A549 treated with dexamethasone at 1 μM for 4 hours (cell line): ENCODE data around the gene ZNF549. TPM values are rescaled to one million over a fixed set of nuclear protein-coding genes. Genes with fewer than 3 reads are reported as not detected.

Experiments
- total RNA-seq: library from RNA; stranded (reverse); fragments of 200-300 nt; extraction: Qiagen RNA extraction; gene quantifications from 5 replicates; pipeline ENCODE4 v1.2.3, GENCODE V29; 2022

The ZNF549 gene
- total RNA-seq, result 1.7 to 2.0 TPM (median 1.8 TPM) in 5 replicates

GRCh38 chr19:57527136-57527881 is at the start of gene ZNF549:
TSS of gene ZNF549 (plus strand) at chr19:57527356. CDS start at chr19:57527574, 218 bp downstream.

DNA sequence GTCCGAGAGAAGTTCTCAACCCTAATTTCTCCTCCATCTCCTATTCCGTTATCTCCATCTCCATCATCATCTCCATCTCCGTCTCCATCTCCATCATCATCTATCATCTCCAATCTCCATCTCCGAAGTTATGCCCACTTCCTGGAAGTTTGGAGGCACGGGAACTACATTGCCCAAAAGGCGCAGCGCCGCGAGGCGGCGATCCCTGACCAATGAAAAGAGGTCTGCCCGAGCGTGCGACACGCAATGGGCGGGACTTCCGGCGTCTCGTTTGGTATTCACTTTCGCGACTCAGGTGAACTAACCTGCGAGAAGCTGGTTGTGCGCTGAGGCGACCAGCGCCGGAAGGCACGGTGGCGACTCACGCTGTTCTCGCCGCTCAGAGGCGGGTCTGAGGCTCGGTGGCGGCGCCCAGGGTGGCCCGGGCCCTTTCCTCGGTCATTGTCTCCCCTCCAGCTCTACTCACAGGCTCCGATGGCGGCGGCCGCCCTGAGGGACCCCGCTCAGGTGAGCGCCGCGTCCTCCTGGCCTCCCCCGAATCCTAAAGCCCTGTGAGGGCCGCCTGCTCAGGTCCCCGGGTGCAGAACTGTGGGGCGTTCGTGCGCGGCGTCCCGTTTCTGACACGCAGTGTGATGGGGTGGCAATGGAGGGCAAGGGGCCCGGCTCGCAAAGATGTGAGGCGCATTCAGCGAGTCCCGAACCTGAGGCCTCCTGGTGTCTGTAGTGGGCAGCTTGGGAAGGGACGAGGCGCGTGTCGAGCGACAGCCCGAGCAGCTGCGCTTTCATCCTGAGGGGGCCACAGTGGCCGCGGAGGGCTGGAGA is 39.5 kb upstream of the ZNF549 start, which contains the start of gene ZNF419:
Gene ZNF419 (plus strand): TSS at position 274 of the 822 bp plus-strand sequence. CDS start 201 bp downstream, at position 475.

GRCh38 chr19:57499680-57500395 is 27.3 kb upstream of the ZNF549 start, which contains the start of gene ZNF773:
TSS of gene ZNF773 (plus strand) at chr19:57499938. CDS start at chr19:57500081, 143 bp downstream.

DNA sequence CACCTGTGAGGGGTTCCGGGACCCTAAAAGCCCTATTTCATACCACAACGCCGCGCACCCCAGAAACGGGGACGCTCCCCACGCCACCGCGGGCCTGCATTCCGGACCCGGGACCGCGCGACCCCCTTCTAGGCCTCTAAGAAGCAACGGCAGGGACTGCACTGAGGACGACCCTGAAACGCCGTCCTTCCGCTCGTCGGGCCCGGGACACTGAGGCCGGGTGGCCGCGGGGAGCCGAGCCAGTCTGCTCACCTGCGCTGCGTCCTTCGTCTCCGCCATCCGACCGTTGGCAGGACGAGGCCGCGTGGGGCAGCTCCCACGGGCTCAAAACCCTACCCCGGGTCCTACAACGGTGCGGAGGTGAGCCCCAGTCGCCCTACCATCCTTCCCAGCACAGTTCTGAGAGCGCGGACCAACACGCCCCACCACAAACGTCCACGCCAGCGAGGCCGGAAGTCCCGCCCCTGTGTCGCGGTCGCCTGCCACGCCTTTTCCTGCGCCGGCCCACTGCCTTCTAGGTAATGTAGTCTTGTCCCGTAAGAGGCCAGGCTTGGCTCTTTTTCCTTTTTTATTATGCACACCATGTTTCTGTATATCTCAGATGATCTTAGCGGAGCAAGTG is 32.4 kb downstream of the ZNF549 start, which contains the start of gene ZNF550:
Gene ZNF550 (minus strand): TSS at position 460 of the 622 bp plus-strand sequence. CDS start 181 bp downstream, at position 279.

DNA sequence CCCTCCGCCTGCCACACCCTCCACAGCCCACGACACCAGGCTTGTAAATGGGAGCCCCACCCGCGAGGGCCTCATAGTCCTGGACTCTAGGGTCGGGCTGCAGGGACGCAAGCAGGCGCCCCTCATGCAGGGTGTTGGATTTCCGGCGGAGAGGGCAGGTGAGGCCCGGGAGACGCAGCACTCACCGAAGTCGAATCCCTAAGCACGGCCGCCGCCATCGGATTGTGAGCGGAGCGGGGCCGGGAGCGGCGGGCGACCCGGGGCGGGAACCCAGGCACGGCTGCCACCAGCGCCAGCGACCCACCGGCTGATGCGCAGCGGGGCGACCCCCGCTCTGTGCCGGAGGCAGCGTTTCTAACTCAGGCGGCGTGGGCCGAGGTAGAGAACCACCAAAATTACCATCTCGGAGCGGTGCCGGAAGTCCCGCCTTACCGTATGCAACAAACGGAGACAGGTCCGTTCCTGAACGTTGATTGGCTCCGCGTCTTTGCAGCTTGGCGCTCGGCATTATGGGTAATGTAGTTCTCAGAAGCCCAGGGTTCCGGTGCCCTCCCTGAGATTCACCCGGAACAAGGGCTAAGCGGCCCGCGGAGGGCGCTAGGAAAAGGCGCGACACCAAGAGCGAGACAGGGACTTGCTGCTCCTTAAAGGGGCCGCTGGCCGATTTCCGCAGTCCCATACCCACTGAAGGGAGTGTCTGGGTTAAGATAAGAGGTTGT is 51.5 kb downstream of the ZNF549 start, which contains the start of gene ZNF416:
Gene ZNF416 (minus strand): TSS at position 425 of the 719 bp plus-strand sequence. CDS start 207 bp downstream, at position 218.

DNA sequence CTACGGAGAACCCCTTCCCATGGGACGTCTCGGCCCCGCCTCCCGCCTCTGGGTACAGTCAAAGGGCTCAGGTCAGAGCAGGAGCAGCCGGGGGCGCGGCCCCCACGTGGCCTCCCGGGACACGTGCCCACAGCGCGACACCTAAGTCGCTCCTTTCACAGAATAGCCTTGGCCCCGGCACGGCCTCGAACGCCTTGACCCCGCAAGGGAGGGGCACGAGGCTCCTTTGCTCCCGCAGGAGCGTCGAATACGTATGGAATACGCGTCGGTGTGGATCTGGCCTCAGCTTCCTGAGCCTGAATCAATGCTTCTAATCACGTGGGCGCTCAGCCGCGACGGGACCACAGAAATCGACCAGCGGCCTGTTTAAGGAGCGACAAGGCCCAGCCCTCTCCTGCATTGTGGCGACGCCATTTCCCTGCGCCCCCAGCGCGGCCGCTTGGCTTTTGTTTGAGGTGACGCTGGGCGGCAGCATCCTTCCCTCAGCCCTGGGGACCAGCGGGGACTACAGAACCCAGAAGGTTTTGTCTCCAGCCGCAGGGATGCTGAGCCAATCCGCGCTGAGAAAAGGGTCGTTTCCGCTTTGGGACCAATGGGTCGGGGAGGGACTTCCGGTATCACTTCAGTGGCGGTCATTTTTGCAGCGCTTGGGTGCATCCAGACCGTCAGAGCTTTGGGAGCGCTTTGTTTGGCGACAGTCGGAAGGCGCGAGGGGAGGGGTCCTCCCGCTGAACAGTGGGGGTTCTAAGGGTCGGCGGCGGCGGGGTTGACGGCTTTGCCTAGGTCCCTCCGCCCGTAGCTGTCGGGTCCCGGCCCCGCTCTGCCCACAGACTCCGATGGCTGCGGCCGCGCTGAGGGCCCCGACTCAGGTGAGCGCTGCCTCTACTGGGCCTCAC is 56.6 kb downstream of the ZNF549 start, which contains the start of gene ZIK1:
Gene ZIK1 (plus strand): TSS at position 625 of the 896 bp plus-strand sequence. CDS start 212 bp downstream, at position 837.

DNA sequence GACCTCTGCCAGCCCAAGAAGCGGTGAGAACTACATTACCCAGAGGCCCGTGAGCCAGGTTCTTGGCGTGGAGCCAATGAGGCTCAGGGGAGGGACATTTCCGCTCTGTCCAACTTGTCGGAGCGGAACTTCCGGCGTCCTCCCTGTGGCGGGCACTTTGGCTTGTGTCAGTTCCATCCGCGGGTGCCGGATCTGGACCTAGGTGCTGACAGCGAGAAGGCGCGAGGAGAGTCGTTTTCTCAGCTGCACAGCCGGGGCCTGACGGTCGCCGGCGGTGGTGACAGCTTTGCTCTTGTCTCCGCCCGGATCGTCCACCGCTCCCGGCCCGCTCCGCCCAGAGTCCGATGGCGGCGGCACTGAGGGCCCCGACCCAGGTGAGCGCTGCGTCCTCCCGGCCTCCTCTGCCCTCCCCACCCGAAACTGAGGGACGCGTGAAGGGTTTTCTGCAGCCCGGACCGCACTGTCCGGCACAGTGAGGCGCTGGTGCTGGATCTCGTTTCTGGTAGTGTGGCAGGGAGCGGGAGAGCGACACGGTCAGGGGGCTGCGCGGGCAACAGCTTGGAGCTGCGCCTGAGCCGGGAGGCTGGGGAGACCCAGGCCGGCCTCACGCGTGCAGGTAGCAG is 72.7 kb downstream of the ZNF549 start, which contains the start of gene ZNF530:
Gene ZNF530 (plus strand): TSS at position 125 of the 623 bp plus-strand sequence. CDS start 4,461 bp downstream, outside the sequence.

Other genes starting within 250 kb of the ZNF549 start
- 0.92 to 1.9 TPM (median 1.1 TPM) in 5 replicates for gene ZNF460, start 246.9 kb upstream of the ZNF549 start, total RNA-seq
- 1.6 to 1.9 TPM (median 1.7 TPM) in 5 replicates for gene ZNF543, start 206.9 kb upstream of the ZNF549 start, total RNA-seq
- 2.2 to 2.6 TPM (median 2.2 TPM) in 5 replicates for gene ZNF304, start 176.1 kb upstream of the ZNF549 start, total RNA-seq
- gene TRAPPC2B, start 163.8 kb upstream of the ZNF549 start, total RNA-seq, result 13.1 to 17.4 TPM (median 13.3 TPM) in 5 replicates
- 1.0 to 1.7 TPM (median 1.5 TPM) in 5 replicates for gene ZNF547, start 163.8 kb upstream of the ZNF549 start, total RNA-seq
- gene ZNF548, start 137.5 kb upstream of the ZNF549 start, total RNA-seq, result 3.8 to 4.8 TPM (median 4.0 TPM) in 5 replicates
- 5.0 to 7.8 TPM (median 5.2 TPM) in 5 replicates for gene ZNF17, start 116.2 kb upstream of the ZNF549 start, total RNA-seq
- 12.5 to 13.8 TPM (median 13.5 TPM) in 5 replicates for gene ZNF749, start 92.0 kb upstream of the ZNF549 start, total RNA-seq
- gene VN1R1, start 70.2 kb upstream of the ZNF549 start, total RNA-seq, result 0.06 to 0.13 TPM in 2 of 5 replicates, not detected in the others
- 0.86 to 1.8 TPM (median 1.6 TPM) in 5 replicates for gene ZNF772, start 49.8 kb upstream of the ZNF549 start, total RNA-seq
- 5.3 to 6.8 TPM (median 6.5 TPM) in 5 replicates for gene ZNF419, start 39.6 kb upstream of the ZNF549 start, total RNA-seq
- gene ZNF773, start 27.4 kb upstream of the ZNF549 start, total RNA-seq, result 4.2 to 5.7 TPM (median 4.9 TPM) in 5 replicates
- 2.6 to 4.2 TPM (median 3.9 TPM) in 5 replicates for gene ZNF550, start 32.5 kb downstream of the ZNF549 start, total RNA-seq
- 3.8 to 5.0 TPM (median 4.4 TPM) in 5 replicates for gene ZNF416, start 51.6 kb downstream of the ZNF549 start, total RNA-seq
- gene ZIK1, start 56.8 kb downstream of the ZNF549 start, total RNA-seq, result 0.03 to 0.08 TPM in 2 of 5 replicates, not detected in the others
- 4.3 to 5.1 TPM (median 4.6 TPM) in 5 replicates for gene ZNF530, start 72.5 kb downstream of the ZNF549 start, total RNA-seq
- 7.3 to 9.0 TPM (median 8.1 TPM) in 5 replicates for gene ZNF134, start 86.9 kb downstream of the ZNF549 start, total RNA-seq
- 6.3 to 6.9 TPM (median 6.8 TPM) in 5 replicates for gene ZNF211, start 105.8 kb downstream of the ZNF549 start, total RNA-seq
- gene ZSCAN4, start 141.6 kb downstream of the ZNF549 start, total RNA-seq, result not detected in 5 replicates
- 4.4 to 6.4 TPM (median 5.4 TPM) in 5 replicates for gene ZNF551, start 154.6 kb downstream of the ZNF549 start, total RNA-seq
- not detected in 5 replicates for gene ZNF154, start 181.8 kb downstream of the ZNF549 start, total RNA-seq
- 0.88 to 1.1 TPM (median 1.1 TPM) in 5 replicates for gene ZNF671, start 200.3 kb downstream of the ZNF549 start, total RNA-seq
- 5.5 to 6.9 TPM (median 5.6 TPM) in 5 replicates for gene ZNF776, start 219.5 kb downstream of the ZNF549 start, total RNA-seq
- gene ZNF586, start 242.3 kb downstream of the ZNF549 start, total RNA-seq, result 5.6 to 7.2 TPM (median 6.4 TPM) in 5 replicates